Suprapubic skin (tissue), 4 donors: ENCODE data around the gene GALC.

Experiments
- POLR2A ChIP-seq, 2 donors: fragments of 450-650 bp; IDR thresholded peaks; one replicate each; pipeline ENCODE4 v1.6.1; 2017; ENCODE audit warnings: antibody characterized with exemption in 2 of 2, mild to moderate bottlenecking in 2 of 2, moderate library complexity in 2 of 2
- POLR2AphosphoS5 ChIP-seq, 3 donors: sonication (generic); formaldehyde crosslinking; IDR thresholded peaks; one replicate each; pipeline ENCODE4 v1.6.1; 2017; ENCODE audit warnings: antibody characterized with exemption in 3 of 3

- no peak for TF ChIP-seq POLR2AphosphoS5 (IDR thresholded peaks at IDR 0.05)
- TF ChIP-seq POLR2A (IDR thresholded peaks at IDR 0.05) = no peak
These were observed 14.6 kb upstream of the GALC start for GRCh38 chr14:88007608-88008007.
